HG02798 (cell line): ENCODE data around the gene LAG3.

Experiments
- ATAC-seq: cut with Tn5 transposase; IDR thresholded peaks from one replicate; pipeline ENCODE4 v1.9.1; 2021; ENCODE audit warnings: mild to moderate bottlenecking; ENCODE audit not compliant: unreplicated experiment, poor library complexity

Gene LAG3

GRCh38 chr12:6786416-6787094 lies 14.2 kb downstream of the LAG3 start:
- ATAC-seq = no peak

- no peak for ATAC-seq
Measured at GRCh38 chr12:6787309-6787708, 15.0 kb downstream of the LAG3 start.

GRCh38 chr12:6788972-6789924 lies 16.9 kb downstream of the LAG3 start, which contains the start of gene CD4:
Gene CD4, plus strand, starts transcription at chr12:6789528. Its CDS starts 10,611 bp downstream, at chr12:6800139.
- no peak for ATAC-seq

- ATAC-seq = no peak
Measured at GRCh38 chr12:6790496-6791150, 18.3 kb downstream of the LAG3 start.

- no peak for ATAC-seq
Measured at GRCh38 chr12:6791931-6792520, 19.7 kb downstream of the LAG3 start.

GRCh38 chr12:6792522-6793201 lies 20.3 kb downstream of the LAG3 start:
- ATAC-seq = no peak

GRCh38 chr12:6795088-6795487 lies 22.8 kb downstream of the LAG3 start:
- no peak for ATAC-seq

GRCh38 chr12:6796576-6796975 lies 24.3 kb downstream of the LAG3 start:
- no peak for ATAC-seq

GRCh38 chr12:6799147-6799546 lies 26.8 kb downstream of the LAG3 start:
- no peak for ATAC-seq

- no peak for ATAC-seq
Measured at GRCh38 chr12:6807170-6807569, 34.9 kb downstream of the LAG3 start.

- ATAC-seq = no peak
Measured at GRCh38 chr12:6809056-6809455, 36.7 kb downstream of the LAG3 start.

GRCh38 chr12:6810758-6811157 lies 38.4 kb downstream of the LAG3 start:
- no peak for ATAC-seq

- no peak for ATAC-seq
Measured at GRCh38 chr12:6813363-6813762, 41.0 kb downstream of the LAG3 start.

- ATAC-seq = no peak
Measured at GRCh38 chr12:6816598-6816997, 44.3 kb downstream of the LAG3 start.

- ATAC-seq = no peak
Measured at GRCh38 chr12:6817098-6817497, 44.8 kb downstream of the LAG3 start.

GRCh38 chr12:6817662-6818157 lies 45.4 kb downstream of the LAG3 start:
- no peak for ATAC-seq

GRCh38 chr12:6818222-6818621 lies 45.9 kb downstream of the LAG3 start:
- no peak for ATAC-seq

- ATAC-seq = no peak
Measured at GRCh38 chr12:6818645-6819044, 46.3 kb downstream of the LAG3 start.

- no peak for ATAC-seq
Measured at GRCh38 chr12:6819106-6820030, 47.0 kb downstream of the LAG3 start.
